NCI-H2029 (cell line): Measurements from ENCODE around the gene TYW5.
A peak's percentile ranks its signal among the peaks of the same experiment; 100 is the strongest.
"Not testable (repeated sequence)": the region's sequence is repeated elsewhere in the genome, so short reads cannot be mapped to it uniquely, and the experiment has no call there.

Experiments used
- DNase-seq: peaks from one replicate; lab custom pipeline; 2025; lab: John Stamatoyannopoulos, UW

Gene TYW5

DNA sequence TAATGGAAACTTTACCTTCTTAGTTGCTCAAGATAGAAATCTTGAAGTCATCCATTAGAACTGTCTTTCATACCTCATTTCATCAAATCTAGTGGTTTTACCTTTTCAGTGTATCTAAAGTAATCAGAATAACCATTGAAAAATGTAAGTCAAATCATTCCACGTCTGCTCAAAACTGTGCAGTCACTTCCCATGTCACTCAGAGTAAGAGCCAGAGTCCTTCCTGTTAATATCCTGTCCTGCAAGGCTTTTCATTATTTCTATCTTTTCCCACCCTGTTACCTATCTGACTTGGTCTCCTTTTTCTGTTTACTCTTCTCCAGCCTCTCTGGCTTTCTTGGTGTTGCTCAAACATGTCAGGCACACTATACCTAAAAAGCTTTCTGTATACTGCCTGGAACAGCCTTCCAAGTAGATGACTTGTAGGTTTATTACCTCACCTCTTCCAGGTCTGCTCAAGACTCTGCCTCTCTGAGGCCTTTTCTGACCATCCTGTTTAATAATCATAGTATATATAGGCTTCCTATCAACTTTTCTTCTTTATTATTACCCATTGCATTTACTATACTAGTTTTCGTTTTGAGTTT lies 40.8 kb downstream of the TYW5 start:
- DNase-seq: no peak

DNA sequence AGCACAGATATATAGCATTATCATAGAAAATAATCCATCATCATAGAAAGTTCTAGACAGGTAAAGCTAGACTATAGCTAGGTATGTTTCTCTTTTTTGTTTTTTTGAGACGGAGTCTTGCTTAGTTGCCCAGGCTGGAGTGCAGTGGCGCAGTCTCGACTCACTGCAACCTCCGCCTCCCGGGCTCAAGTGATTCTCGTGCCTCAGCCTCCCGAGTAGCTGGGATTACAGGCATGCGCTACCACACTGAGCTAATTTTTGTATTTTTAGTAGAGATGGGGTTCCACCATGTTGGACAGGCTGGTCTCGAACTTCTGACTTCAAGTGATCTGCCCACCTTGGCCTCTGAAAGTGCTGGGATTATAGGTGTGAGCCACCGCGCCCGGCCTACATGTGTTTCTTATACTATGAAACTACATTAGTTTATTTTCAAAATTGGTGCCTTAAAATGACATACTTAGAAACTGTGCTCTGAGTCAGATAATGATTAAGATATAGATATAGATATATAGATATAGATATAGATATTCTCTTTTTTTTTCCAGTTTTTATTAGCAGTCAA lies 42.7 kb downstream of the TYW5 start:
- DNase-seq: not testable (repeated sequence)

GRCh38 chr2:199911877-199912161 lies 43.5 kb downstream of the TYW5 start:
- DNase-seq: no peak

DNA sequence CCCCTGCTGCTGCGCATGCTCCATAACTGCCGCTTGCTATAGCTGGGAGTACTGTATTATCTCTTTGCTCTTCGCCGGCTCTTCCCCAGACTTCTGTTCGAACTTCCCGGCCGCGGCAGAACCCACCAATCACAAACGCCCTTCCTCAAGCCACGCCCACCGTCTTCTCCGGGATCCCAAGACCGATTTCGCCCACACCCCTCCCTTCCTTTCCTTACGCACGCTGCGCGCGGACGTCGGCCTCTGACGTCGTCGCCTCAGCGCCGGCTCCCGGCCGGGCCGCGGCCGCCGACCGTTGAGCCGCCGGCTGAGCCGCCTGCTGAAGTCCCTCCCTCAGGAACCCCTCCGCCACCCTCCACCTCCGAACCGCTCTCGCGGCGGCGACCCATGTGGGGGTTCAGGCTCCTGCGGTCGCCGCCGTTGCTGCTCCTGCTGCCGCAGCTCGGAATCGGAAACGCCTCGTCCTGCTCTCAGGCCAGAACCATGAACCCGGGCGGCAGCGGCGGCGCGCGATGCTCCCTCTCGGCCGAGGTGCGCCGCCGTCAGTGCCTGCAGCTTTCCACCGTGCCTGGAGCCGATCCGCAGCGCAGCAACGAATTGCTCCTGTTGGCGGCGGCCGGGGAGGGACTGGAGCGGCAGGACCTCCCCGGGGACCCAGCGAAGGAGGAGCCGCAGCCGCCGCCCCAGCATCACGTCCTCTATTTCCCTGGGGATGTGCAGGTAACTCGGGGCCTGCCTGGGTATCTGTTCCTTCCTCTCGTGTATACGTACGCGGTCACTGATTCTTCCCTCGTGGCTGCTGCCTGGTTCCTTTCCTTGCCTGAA lies 44.0 kb downstream of the TYW5 start, which contains the start of gene C2orf69:
Gene C2orf69, plus strand, starts transcription at position 242 of the 825 bp plus-strand sequence. Its CDS starts 146 bp downstream, at position 388.
- DNase-seq: peak; percentile 94

DNA sequence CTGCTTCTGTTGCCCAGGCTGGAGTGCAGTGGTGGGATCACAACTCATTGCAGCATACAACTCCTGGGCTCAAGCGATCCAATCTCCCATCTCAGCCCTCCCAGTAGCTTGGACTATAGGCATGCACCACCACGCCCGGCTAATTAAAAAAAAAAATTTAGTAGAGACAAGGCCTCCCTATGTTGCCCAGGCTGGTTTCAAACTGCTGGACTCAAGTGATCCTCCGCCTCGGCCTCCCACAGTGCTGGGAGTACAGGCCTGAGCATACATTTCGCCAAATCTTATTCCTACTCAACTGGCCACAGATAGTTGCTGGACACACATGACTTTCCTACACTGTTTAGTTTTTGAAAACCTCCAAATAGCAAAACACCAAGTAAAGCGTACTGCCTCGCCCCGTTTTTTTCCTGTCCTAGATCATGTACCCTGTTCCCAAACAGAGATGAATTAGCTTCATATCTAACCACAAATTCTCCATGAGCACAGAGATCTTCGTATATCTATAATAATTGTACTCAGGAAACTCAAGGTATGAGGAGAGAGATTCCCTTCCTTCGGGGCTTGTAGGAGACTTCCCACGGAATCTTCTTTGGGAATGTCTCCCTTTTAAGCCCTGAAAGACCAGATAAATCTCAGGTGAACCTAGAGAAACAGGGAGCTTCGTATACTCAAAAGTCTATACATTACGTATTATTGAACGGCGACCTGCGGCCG lies 44.8 kb downstream of the TYW5 start:
- DNase-seq: no peak

- DNase-seq: no peak
These were observed 48.1 kb downstream of the TYW5 start for GRCh38 chr2:199907008-199907714.

DNA sequence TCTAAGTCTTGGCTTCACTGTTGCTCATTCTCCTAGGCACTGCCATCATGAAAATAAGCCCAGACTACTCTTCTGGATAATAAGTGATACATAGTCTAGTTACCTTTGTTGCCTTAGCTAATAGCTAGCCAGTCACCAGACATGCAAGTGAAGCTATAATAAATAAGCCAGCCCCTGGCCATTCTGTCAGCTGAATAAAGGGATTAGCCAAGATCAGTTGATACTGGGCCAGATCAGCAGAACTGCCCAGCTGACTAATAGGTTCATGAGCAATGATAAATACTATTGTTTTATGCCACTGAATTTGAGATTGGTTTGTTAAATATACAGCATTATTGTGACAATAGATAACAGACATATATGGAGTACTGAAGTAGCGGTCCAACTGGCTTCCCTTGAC lies 52.2 kb downstream of the TYW5 start:
- DNase-seq: no peak

DNA sequence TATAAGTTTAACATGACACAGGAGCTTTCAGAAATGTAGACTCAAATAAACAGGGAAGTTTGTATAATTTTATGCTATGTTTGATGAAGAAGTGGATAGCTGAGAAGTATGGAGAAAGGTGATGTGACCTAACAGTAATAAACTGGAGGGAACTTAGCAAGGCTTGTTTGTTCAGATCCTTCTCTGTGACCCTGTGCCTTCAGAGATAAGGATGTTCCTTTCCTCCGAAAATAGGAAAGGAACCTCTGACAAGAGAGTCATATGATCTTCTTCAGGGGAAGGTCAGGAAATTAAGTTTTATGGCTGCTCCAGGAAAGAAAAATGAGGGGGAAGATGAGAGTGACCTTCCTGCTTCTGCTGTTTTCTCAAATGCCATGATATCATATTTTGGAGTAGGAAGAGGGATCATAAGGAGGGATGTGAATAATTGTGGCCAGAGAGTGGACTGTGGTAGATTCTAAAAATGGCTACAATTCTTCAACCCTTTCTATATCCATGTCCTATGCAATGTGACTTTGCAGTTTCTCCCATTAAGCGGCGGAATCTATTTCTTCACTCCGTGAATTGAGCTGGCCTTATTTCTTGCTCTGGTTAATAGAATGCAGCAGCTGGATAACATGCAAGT lies 52.7 kb downstream of the TYW5 start:
- no peak for DNase-seq

- DNase-seq: no peak
These were observed 53.3 kb downstream of the TYW5 start for GRCh38 chr2:199901942-199902341.

DNA sequence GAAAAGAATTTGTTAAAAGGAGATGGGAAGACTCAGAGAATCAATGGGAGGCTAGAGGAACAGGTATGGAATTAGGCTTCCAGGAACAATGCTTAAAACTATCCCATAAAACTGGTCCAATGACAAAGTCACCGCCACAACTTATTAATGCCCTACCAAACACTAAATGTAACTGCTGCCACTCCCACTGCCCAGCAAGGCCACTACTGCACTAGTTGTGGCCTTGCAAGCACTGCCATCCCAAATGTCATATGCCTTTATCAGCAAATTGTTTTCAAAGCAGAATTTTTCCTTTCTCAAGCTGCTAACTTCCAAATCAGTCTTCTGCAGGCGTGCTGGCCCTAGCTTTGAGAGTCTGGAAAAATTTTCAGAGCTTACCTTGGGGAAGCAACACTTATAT lies 58.7 kb downstream of the TYW5 start:
- DNase-seq: no peak

DNA sequence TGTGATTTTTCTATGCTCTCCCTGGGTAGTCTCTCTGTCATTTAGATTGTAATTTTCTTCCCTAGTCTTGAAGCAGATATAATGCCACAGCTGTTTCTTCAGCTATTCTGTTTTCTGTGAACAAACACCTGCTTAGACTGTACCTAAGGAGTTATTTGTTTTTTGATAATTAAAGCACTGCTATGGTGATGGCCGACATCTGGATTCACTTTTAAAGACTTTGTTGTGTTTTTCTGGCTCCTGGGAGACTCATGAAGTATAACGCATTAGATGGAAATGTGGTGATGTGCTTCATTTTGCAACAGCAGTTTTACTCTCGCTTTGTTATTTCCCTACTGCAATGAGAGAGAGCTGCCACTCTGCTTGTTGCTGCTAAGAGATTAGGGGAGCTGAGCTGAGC lies 59.9 kb downstream of the TYW5 start:
- no peak for DNase-seq

DNA sequence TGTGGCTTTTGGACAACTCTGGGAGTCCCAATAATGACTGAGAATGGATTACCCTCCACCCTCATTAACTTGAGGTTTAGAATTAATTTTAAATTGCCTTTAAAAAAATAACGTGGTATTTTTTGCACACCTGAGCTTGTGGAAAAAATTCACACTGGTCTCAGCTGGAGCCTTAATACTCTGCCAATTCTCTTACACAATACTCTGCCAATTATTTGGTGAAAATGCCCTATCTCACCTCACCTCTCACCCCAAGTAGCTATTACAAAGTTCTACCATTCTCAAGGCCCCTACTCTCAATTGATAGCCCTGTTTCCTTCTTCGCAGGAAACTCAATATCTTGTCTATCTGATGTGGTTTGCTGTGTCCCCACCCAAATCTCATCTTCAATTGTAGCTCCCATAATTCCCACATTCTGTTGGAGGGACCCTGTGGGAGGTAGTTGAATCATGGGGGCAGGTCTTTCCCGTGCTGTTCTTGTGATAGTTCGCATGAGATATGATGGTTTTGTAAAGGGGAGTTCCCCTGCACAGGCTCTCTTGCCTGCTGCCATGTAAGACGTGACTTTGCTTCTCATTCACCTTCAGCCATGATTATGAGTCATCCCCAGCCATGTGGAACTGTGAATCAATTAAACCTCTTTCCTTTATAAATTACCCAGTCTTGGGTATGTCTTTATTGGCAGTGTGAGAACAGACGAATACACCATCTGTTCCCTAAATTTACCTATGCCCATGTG lies 71.6 kb downstream of the TYW5 start:
- no peak for DNase-seq

DNA sequence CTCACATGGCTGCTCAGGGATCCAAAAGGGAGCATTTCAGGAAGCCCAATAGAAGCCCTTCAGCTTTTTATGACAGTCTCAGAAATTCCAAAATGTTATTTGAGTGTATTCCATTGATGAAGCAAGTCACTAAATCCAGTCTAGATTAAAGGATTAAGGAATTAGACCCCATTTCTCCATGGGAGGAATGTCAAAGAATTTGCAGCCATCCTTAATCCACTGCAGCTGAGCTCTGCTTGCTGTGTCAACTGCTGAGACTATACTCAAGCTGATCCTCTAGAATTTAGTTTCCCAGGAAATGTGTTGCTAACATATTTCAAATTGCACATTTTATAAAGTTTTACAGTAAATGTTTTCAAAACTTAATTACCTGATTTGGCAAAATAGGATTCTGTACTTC lies 72.6 kb downstream of the TYW5 start:
- no peak for DNase-seq
